HEK293 (cell line): ENCODE measurements around the gene HSPH1.
A peak's percentile ranks its signal among the peaks of the same experiment; 100 is the strongest.

Experiments used
- CTCF ChIA-PET: fragments of 350-600 bp; formaldehyde crosslinking; extraction: SDS; loops from one replicate; lab custom pipeline; 2021; ENCODE audit warnings: antibody characterized with exemption; lab: Yijun Ruan, JAX
- POLR2A ChIA-PET: fragments of 300-600 bp; formaldehyde crosslinking; extraction: SDS; loops from one replicate; lab custom pipeline; 2020; ENCODE audit warnings: antibody characterized with exemption, inconsistent platforms; lab: Yijun Ruan, JAX
- H3K27ac ChIP-seq: fragments of 200-500 bp; sonication (Bioruptor generic); 2 replicates; pipeline ENCODE4 v1.5.1; 2014; ENCODE audit warnings: low read depth, low read length, control low read depth, inconsistent platforms; ENCODE audit errors: extremely low read depth
- H3K36me3 ChIP-seq, 2 experiments: fragments of 200-500 bp in 1 of 2; sonication (Bioruptor generic) in 1 of 2; 1 replicate in 1 of 2; 2 replicates in 1 of 2; pipeline ENCODE4 v1.5.1; 2014 to 2017; ENCODE audit warnings: inconsistent platforms in 2 of 2, low read length in 2 of 2; ENCODE audit not compliant: control insufficient read depth in 2 of 2, insufficient read depth in 1 of 2
- H3K4me1 ChIP-seq: fragments of 200-500 bp; sonication (Bioruptor generic); 2 replicates; pipeline ENCODE4 v1.5.1; 2014; ENCODE audit warnings: mild to moderate bottlenecking, low read length, inconsistent platforms; ENCODE audit not compliant: control insufficient read depth, insufficient read depth
- H3K4me3 ChIP-seq: 2 replicates; pipeline ENCODE4 v1.5.1; 2011; ENCODE audit warnings: low read depth, mild to moderate bottlenecking, control low read depth, low read length, moderate library complexity
- H3K9me3 ChIP-seq: fragments of 200-500 bp; sonication (Bioruptor generic); 2 replicates; pipeline ENCODE4 v1.5.1; 2014; ENCODE audit warnings: low read depth, low read length, inconsistent platforms; ENCODE audit not compliant: control insufficient read depth, insufficient read depth
- IKZF3 ChIP-seq: fragments of 450-650 bp; IDR thresholded peaks from 2 replicates; pipeline ENCODE4 v1.5.0; 2018; ENCODE audit warnings: missing biosample characterization, mild to moderate bottlenecking, missing genetic modification characterization, moderate library complexity
- KLF1 ChIP-seq: fragments of 450-650 bp; formaldehyde crosslinking; IDR thresholded peaks from 2 replicates; pipeline ENCODE4 v1.5.1; 2016; ENCODE audit warnings: missing biosample characterization, missing genetic modification characterization
- KLF10 ChIP-seq: fragments of 450-650 bp; IDR thresholded peaks from 2 replicates; pipeline ENCODE4 v1.5.1; 2018; ENCODE audit warnings: missing biosample characterization, mild to moderate bottlenecking, missing genetic modification characterization
- MEIS1 ChIP-seq: sonication (generic); formaldehyde crosslinking; IDR thresholded peaks from 2 replicates; pipeline ENCODE4 v1.8.1; 2022; ENCODE audit warnings: missing genetic modification reagents, mild to moderate bottlenecking, borderline replicate concordance
- PRDM1 ChIP-seq: fragments of 450-650 bp; formaldehyde crosslinking; IDR thresholded peaks from 2 replicates; pipeline ENCODE4; 2016; ENCODE audit warnings: missing biosample characterization, missing genetic modification characterization
- PRDM4 ChIP-seq: fragments of 450-650 bp; formaldehyde crosslinking; IDR thresholded peaks from 2 replicates; pipeline ENCODE4 v1.5.1; 2017; ENCODE audit warnings: missing biosample characterization, missing genetic modification characterization
- ZFP69B ChIP-seq: fragments of 450-650 bp; formaldehyde crosslinking; IDR thresholded peaks from 2 replicates; pipeline ENCODE4 v1.5.1; 2016; ENCODE audit warnings: missing biosample characterization, missing genetic modification characterization
- ZNF174 ChIP-seq: fragments of 450-650 bp; formaldehyde crosslinking; IDR thresholded peaks from 2 replicates; pipeline ENCODE4 v1.5.0; 2017; ENCODE audit warnings: missing biosample characterization, mild to moderate bottlenecking, missing genetic modification characterization
- ZNF404 ChIP-seq: fragments of 450-650 bp; formaldehyde crosslinking; IDR thresholded peaks from 2 replicates; pipeline ENCODE4 v1.5.1; 2017; ENCODE audit warnings: missing biosample characterization, missing genetic modification characterization
- ZNF600 ChIP-seq: fragments of 450-650 bp; formaldehyde crosslinking; IDR thresholded peaks from 2 replicates; pipeline ENCODE4 v1.5.1; 2016; ENCODE audit warnings: missing biosample characterization, missing genetic modification characterization
- ZNF629 ChIP-seq: fragments of 450-650 bp; formaldehyde crosslinking; IDR thresholded peaks from 2 replicates; pipeline ENCODE4 v1.5.1; 2017; ENCODE audit warnings: missing biosample characterization, missing genetic modification characterization
- ZNF776 ChIP-seq: fragments of 450-650 bp; formaldehyde crosslinking; IDR thresholded peaks from 2 replicates; pipeline ENCODE4 v1.5.0; 2017; ENCODE audit warnings: missing biosample characterization, missing genetic modification characterization, borderline replicate concordance
- ZSCAN30 ChIP-seq: fragments of 450-650 bp; IDR thresholded peaks from 2 replicates; pipeline ENCODE4 v1.5.1; 2018; ENCODE audit warnings: missing biosample characterization, mild to moderate bottlenecking, missing genetic modification characterization, moderate library complexity
- ZSCAN4 ChIP-seq: fragments of 450-650 bp; formaldehyde crosslinking; IDR thresholded peaks from 2 replicates; pipeline ENCODE4 v1.5.1; 2017; ENCODE audit warnings: missing biosample characterization, missing genetic modification characterization
- TF ChIP-seq, protein P1 (sequence below): fragments of 450-650 bp; formaldehyde crosslinking; IDR thresholded peaks from 2 replicates; pipeline ENCODE4 v1.5.1; 2016; ENCODE audit warnings: missing biosample characterization, missing genetic modification characterization, low read depth

Gene HSPH1

GRCh38 chr13:31159306-31159705 is 2.4 kb downstream of the HSPH1 start:
- ChIA-PET POLR2A (interaction anchor here (0.7 kb wide), 1 partner anchor 11 kb away, joined by 3 read pairs; no protein-coding TSS in a partner anchor), CTCF (interaction anchor here (1.1 kb wide), 1 partner anchor 115 kb away, joined by 4 read pairs; no protein-coding TSS in a partner anchor)
- TF ChIP-seq ZSCAN30 (tag by site-specific recombination) (no peak), PRDM1 (peak; percentile 34; the same call in 1 of the 2 replicates)
- no peaks in the 10 kb centered on the region for H3K9me3 ChIP-seq
- no peak overlapping the region for H3K27ac ChIP-seq
- H3K4me3 ChIP-seq, result no peak overlapping the region
- H3K36me3 ChIP-seq, result peaks cover 8 to 35% of the 10 kb centered on the region in 2 experiments; a peak in 2 of 3 replicates
- no peaks in the 10 kb centered on the region for H3K4me1 ChIP-seq

- ChIA-PET POLR2A (no interaction called here), CTCF (interaction anchor here (0.6 kb wide), 1 partner anchor 78 kb away, joined by 6 read pairs; no protein-coding TSS in a partner anchor)
- Histone ChIP-seq H3K4me1 (no peaks in the 10 kb centered on the region), H3K36me3 (peaks cover 38 to 78% of the 10 kb centered on the region in 2 experiments; a peak in 2 of 3 replicates), H3K27ac (no peak overlapping the region), H3K4me3 (no peak overlapping the region), H3K9me3 (no peaks in the 10 kb centered on the region)
- TF ChIP-seq KLF10 (no peak), ZNF629 (tag by site-specific recombination) (no peak), PRDM1 (0 out of 2 replicates have a peak, but pooled peaks have one; percentile 54), ZNF600 (tag by site-specific recombination) (no peak), PRDM4 (tag by site-specific recombination) (no peak), KLF1 (tag by site-specific recombination) (no peak), ZNF776 (tag by site-specific recombination) (no peak)
- TF ChIP-seq, protein P1, sequence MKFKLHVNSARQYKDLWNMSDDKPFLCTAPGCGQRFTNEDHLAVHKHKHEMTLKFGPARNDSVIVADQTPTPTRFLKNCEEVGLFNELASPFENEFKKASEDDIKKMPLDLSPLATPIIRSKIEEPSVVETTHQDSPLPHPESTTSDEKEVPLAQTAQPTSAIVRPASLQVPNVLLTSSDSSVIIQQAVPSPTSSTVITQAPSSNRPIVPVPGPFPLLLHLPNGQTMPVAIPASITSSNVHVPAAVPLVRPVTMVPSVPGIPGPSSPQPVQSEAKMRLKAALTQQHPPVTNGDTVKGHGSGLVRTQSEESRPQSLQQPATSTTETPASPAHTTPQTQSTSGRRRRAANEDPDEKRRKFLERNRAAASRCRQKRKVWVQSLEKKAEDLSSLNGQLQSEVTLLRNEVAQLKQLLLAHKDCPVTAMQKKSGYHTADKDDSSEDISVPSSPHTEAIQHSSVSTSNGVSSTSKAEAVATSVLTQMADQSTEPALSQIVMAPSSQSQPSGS, result no peak
Measured at GRCh38 chr13:31154939-31155338, 6.8 kb downstream of the HSPH1 start.

DNA sequence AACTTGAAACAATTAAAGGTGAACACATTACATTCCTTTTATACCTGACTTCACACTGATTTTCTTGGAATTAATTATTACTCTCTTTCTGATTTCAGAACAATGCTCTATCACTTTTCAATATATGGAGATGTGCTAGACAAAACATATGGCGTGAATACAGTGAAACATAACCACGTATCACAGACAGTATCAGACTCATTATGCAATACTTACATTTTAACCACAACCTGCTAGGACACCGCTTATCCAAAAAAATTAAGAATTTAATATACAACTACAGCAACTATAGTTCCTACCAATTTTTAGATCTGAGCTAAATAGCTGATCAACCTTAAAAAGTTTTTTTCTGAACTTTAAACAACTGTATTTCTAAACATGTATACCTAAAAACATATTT is 9.9 kb downstream of the HSPH1 start:
- CTCF ChIA-PET, result no interaction called here

More for the DNA sequence above, 9.9 kb downstream of the HSPH1 start:
- Histone ChIP-seq H3K9me3 (no peaks in the 10 kb centered on the region), H3K4me3 (no peak overlapping the region), H3K36me3 (peaks cover 50 to 92% of the 10 kb centered on the region in 2 experiments), H3K27ac (no peak overlapping the region), H3K4me1 (no peaks in the 10 kb centered on the region)
- no peak for TF ChIP-seq ZSCAN4 (tag by site-specific recombination)
- no peak for TF ChIP-seq ZFP69B (tag by site-specific recombination)
- no peak for TF ChIP-seq IKZF3 (tag by site-specific recombination)
- no peak for TF ChIP-seq MEIS1 (CRISPR knock-in tag)
- no peak for TF ChIP-seq ZNF404
- no peak for TF ChIP-seq ZNF174
- POLR2A ChIA-PET, result no interaction called here
